WTC11 (cell line): ENCODE measurements around the gene AGXT.

Experiments used
- CREB1 ChIP-seq: sonication (generic); formaldehyde crosslinking; IDR thresholded peaks from 2 replicates; pipeline ENCODE4 v1.8.0; 2023; ENCODE audit warnings: mild to moderate bottlenecking, missing genetic modification reagents
- ETV6 ChIP-seq: sonication (generic); formaldehyde crosslinking; IDR thresholded peaks from 2 replicates; pipeline ENCODE4 v1.8.1; 2022; ENCODE audit warnings: mild to moderate bottlenecking, missing genetic modification reagents
- GRHL2 ChIP-seq: fragments of 250-450 bp; sonication (Bioruptor Pico); IDR thresholded peaks from 2 replicates; pipeline ENCODE4 v1.8.0; 2022; ENCODE audit warnings: mild to moderate bottlenecking, moderate library complexity; ENCODE audit not compliant: insufficient replicate concordance, severe bottlenecking
- KAT7 ChIP-seq: sonication (generic); formaldehyde crosslinking; IDR thresholded peaks from 2 replicates; pipeline ENCODE4 v1.8.1; 2023; ENCODE audit warnings: missing genetic modification reagents, mild to moderate bottlenecking, borderline replicate concordance
- TEAD4 ChIP-seq: sonication (generic); formaldehyde crosslinking; IDR thresholded peaks from 2 replicates; pipeline ENCODE4 v1.8.0; 2022; ENCODE audit warnings: mild to moderate bottlenecking, missing genetic modification reagents
- ZNF138 ChIP-seq: sonication (generic); formaldehyde crosslinking; conservative IDR thresholded peaks from 2 replicates; pipeline ENCODE4 v1.8.1; 2022; ENCODE audit warnings: mild to moderate bottlenecking, moderate library complexity, missing genetic modification reagents
- ZNF232 ChIP-seq: sonication (generic); formaldehyde crosslinking; IDR thresholded peaks from 2 replicates; pipeline ENCODE4 v1.8.0; 2022; ENCODE audit warnings: mild to moderate bottlenecking, missing genetic modification reagents
- TF ChIP-seq, protein P1 (sequence below): fragments of 200-600 bp; IDR thresholded peaks from 2 replicates; pipeline ENCODE4 v1.8.0; 2022; ENCODE audit warnings: antibody characterized with exemption

DNA sequence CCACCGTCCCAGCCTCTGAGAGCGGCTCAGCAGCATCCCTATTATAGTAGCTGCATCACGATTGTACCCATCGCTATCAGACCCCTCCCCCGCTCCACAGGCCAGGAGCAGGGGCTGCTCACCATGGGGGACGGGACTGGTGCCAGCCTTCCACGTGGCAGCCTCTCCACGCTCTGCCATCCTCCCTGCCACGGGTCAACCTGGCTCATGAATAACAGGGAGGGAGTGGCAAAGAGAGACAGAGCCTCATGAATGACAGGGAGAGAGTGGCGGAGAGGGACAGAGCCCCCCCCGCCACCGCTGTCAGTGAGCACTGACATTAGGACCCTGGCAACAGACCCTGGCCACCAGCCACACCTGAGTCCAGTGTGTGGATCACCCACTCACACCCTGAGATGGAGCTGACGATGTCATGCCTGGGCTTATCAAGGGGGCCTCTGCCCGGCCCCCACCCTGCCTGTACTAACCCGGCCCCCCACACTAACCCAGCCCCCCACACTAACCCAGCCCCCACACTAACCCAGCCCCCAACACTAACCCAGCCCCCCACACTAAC is 54.4 kb downstream of the AGXT start:
- TF ChIP-seq, protein P1, sequence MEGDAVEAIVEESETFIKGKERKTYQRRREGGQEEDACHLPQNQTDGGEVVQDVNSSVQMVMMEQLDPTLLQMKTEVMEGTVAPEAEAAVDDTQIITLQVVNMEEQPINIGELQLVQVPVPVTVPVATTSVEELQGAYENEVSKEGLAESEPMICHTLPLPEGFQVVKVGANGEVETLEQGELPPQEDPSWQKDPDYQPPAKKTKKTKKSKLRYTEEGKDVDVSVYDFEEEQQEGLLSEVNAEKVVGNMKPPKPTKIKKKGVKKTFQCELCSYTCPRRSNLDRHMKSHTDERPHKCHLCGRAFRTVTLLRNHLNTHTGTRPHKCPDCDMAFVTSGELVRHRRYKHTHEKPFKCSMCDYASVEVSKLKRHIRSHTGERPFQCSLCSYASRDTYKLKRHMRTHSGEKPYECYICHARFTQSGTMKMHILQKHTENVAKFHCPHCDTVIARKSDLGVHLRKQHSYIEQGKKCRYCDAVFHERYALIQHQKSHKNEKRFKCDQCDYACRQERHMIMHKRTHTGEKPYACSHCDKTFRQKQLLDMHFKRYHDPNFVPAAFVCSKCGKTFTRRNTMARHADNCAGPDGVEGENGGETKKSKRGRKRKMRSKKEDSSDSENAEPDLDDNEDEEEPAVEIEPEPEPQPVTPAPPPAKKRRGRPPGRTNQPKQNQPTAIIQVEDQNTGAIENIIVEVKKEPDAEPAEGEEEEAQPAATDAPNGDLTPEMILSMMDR, result no peak
- TF ChIP-seq CREB1 (CRISPR knock-in tag) (no peak), TEAD4 (CRISPR knock-in tag) (no peak), ZNF232 (CRISPR knock-in tag) (no peak), ZNF138 (CRISPR knock-in tag) (no peak), ETV6 (CRISPR knock-in tag) (no peak), GRHL2 (CRISPR knock-in tag) (no peak), KAT7 (no peak)
